Cardiac muscle cell (in vitro differentiated cells and primary cell): Measurements from ENCODE around the gene LIN28A. TPM values are rescaled to one million over a fixed set of nuclear protein-coding genes. Genes with fewer than 3 reads are reported as not detected.
A peak's percentile ranks its signal among the peaks of the same experiment; 100 is the strongest.
"Not testable (repeated sequence)": the region's sequence is repeated elsewhere in the genome, so short reads cannot be mapped to it uniquely, and the experiment has no call there.

ENCODE experiments used
- DNase-seq, 2 donors: peaks; one replicate each; pipeline versions ENCODE4 v3.0.0 to v3.0.0-alpha.2; 2010 to 2017; ENCODE audit warnings: low read depth in 1 of 2, low spot score in 1 of 2
- H3K27ac ChIP-seq: fragments of 200-600 bp; sonication (generic); 2 replicates; pipeline ENCODE4 v1.5.1; 2016
- H3K27me3 ChIP-seq: fragments of 200-600 bp; sonication (generic); 2 replicates; pipeline ENCODE4 v1.6.0; 2016; ENCODE audit warnings: control low read depth
- H3K36me3 ChIP-seq: fragments of 200-600 bp; sonication (generic); 2 replicates; pipeline ENCODE4 v1.5.1; 2016; ENCODE audit warnings: control low read depth
- H3K4me1 ChIP-seq: fragments of 200-600 bp; sonication (generic); 2 replicates; pipeline ENCODE4 v1.8.1; 2017; ENCODE audit warnings: low read depth, mild to moderate bottlenecking, mixed run types
- H3K4me3 ChIP-seq: fragments of 200-600 bp; sonication (generic); 2 replicates; pipeline ENCODE4 v1.5.1; 2016; ENCODE audit warnings: mild to moderate bottlenecking
- H3K9me3 ChIP-seq: fragments of 200-600 bp; sonication (generic); 2 replicates; pipeline ENCODE4 v1.5.1; 2017; ENCODE audit warnings: low read depth, mild to moderate bottlenecking, control low read depth
- CTCF ChIP-seq: IDR thresholded peaks from 2 replicates; pipeline ENCODE4 v1.5.1; 2012; ENCODE audit warnings: low read depth, mild to moderate bottlenecking, low read length
- polyA plus RNA-seq: library from polyadenylated mRNA; unstranded; fragments of >200 nt; fragmentation: Nextera tagmentation; extraction: Ambion mirVana; gene quantifications from 2 replicates; pipeline ENCODE4 v1.2.1, GENCODE V29; 2016
- total RNA-seq: library from RNA; depleted of rRNA; stranded (reverse); fragments of >200 nt; gene quantifications from 2 replicates; pipeline ENCODE4 v1.2.3, GENCODE V29; 2016

Gene LIN28A
- total and polyA plus RNA-seq, 2 experiments from 2014 or later, result 3.4 to 16.6 TPM

GRCh38 chr1:26378879-26379251, 31.8 kb upstream of the LIN28A start:
- no peak for DNase-seq
- Histone ChIP-seq H3K27ac (no peak overlapping the region), H3K4me1 (no peaks in the 10 kb centered on the region), H3K4me3 (no peak overlapping the region), H3K36me3 (no peaks in the 10 kb centered on the region), H3K27me3 (no peaks in the 10 kb centered on the region), H3K9me3 (no peaks in the 10 kb centered on the region)
- no peak for TF ChIP-seq CTCF

- H3K27ac ChIP-seq, result no peak overlapping the region
- H3K27me3 ChIP-seq, result no peaks in the 10 kb centered on the region
- no peaks in the 10 kb centered on the region for H3K4me1 ChIP-seq
- no peak for DNase-seq
- H3K36me3 ChIP-seq, result no peaks in the 10 kb centered on the region
- no peak for TF ChIP-seq CTCF
- no peaks in the 10 kb centered on the region for H3K9me3 ChIP-seq
- no peak overlapping the region for H3K4me3 ChIP-seq
Observed at GRCh38 chr1:26384076-26384475, 26.5 kb upstream of the LIN28A start.

- H3K4me1 ChIP-seq, DNase-seq, H3K27ac ChIP-seq, H3K27me3 ChIP-seq, H3K4me3 ChIP-seq, H3K9me3 ChIP-seq, H3K36me3 ChIP-seq: not testable (repeated sequence)
Observed at GRCh38 chr1:26385063-26385462, 25.6 kb upstream of the LIN28A start.

- DNase-seq, result peak in 1 of 2 donors; percentile 45
Observed at GRCh38 chr1:26387447-26387846, 23.2 kb upstream of the LIN28A start.

GRCh38 chr1:26388791-26389445, 21.7 kb upstream of the LIN28A start:
- no peaks in the 10 kb centered on the region for H3K36me3 ChIP-seq
- no peak overlapping the region for H3K4me3 ChIP-seq
- no peaks in the 10 kb centered on the region for H3K9me3 ChIP-seq
- H3K27ac ChIP-seq, result no peak overlapping the region
- TF ChIP-seq CTCF, result no peak
- H3K27me3 ChIP-seq, result no peaks in the 10 kb centered on the region
- H3K4me1 ChIP-seq, result no peaks in the 10 kb centered on the region
- no peak for DNase-seq

More at GRCh38 chr1:26387447-26387846, 23.2 kb upstream of the LIN28A start:
- Histone ChIP-seq H3K4me1 (no peaks in the 10 kb centered on the region), H3K27me3 (no peaks in the 10 kb centered on the region), H3K9me3 (no peaks in the 10 kb centered on the region), H3K36me3 (no peaks in the 10 kb centered on the region), H3K27ac (no peak overlapping the region), H3K4me3 (no peak overlapping the region)
- TF ChIP-seq CTCF, result no peak

- H3K4me3 ChIP-seq, result no peak overlapping the region
- DNase-seq, result no peak
- H3K27me3 ChIP-seq, result no peaks in the 10 kb centered on the region
- no peaks in the 10 kb centered on the region for H3K9me3 ChIP-seq
- no peak overlapping the region for H3K27ac ChIP-seq
- H3K36me3 ChIP-seq, result no peaks in the 10 kb centered on the region
- TF ChIP-seq CTCF, result no peak
- no peaks in the 10 kb centered on the region for H3K4me1 ChIP-seq
Observed at GRCh38 chr1:26389604-26390247, 20.9 kb upstream of the LIN28A start.
